Adrenal gland (tissue), 12 donors: ENCODE results near the gene ATF3. TPM values are rescaled to one million over a fixed set of nuclear protein-coding genes. Genes with fewer than 3 reads are reported as not detected.

ENCODE experiments used
- DNase-seq, 7 donors: peaks; one replicate each; pipeline ENCODE4 v3.0.0-alpha.2; 2019 to 2020
- H3K27ac ChIP-seq, 5 donors: fragments of 200-600 bp; sonication (generic) in 4 of 5; 1 replicate in 3 of 5; 2 replicates in 2 of 5; pipeline versions ENCODE4 v1.5.1 to v1.8.0; 2016 to 2020; ENCODE audit warnings: mild to moderate bottlenecking in 1 of 5
- H3K27me3 ChIP-seq: fragments of 200-600 bp; 2 replicates; pipeline ENCODE4 v1.8.0; 2021
- H3K36me3 ChIP-seq, 2 donors: fragments of 200-600 bp; replicated peaks in 1 of 2; 1 replicate in 1 of 2; 2 replicates in 1 of 2; pipeline versions ENCODE4 v1.5.1 to v1.8.0; 2018 to 2022
- H3K4me1 ChIP-seq, 2 donors: fragments of 200-600 bp; replicated peaks in 1 of 2; 1 replicate in 1 of 2; 2 replicates in 1 of 2; pipeline versions ENCODE4 v1.5.1 to v1.8.0; 2018 to 2021
- H3K4me3 ChIP-seq, 4 donors: fragments of 200-600 bp; sonication (generic) in 3 of 4; one replicate each; pipeline ENCODE4 v1.5.1; 2016 to 2018
- H3K9me3 ChIP-seq, 3 donors: fragments of 200-600 bp; sonication (generic) in 1 of 3; replicated peaks in 1 of 3; 1 replicate in 2 of 3; 2 replicates in 1 of 3; pipeline versions ENCODE4 v1.5.1 to v1.8.0; 2016 to 2021
- POLR2A ChIP-seq, 2 donors: fragments of 450-650 bp; IDR thresholded peaks; one replicate each; pipeline ENCODE4 v1.6.1; 2017; ENCODE audit warnings: antibody characterized with exemption in 2 of 2, mild to moderate bottlenecking in 2 of 2, moderate library complexity in 1 of 2
- WGBS, 4 donors: extraction: QIAGEN DNeasy Blood & Tissue Kit in 2 of 4; methylation state at CpG; one replicate each; pipeline versions ENCODE4 v1.1.5 to v1.1.7; 2013 to 2017; 5-methylcytosine and 5-hydroxymethylcytosine counted together
- intact Hi-C, 2 donors: fragments of 100-400 bp; cut with DNase I; formaldehyde crosslinking; loops; one replicate each; pipeline versions ENCODE4 v1.14.1 to v1.15.0; 2022 to 2023
- polyA plus RNA-seq, 3 donors: library from polyadenylated mRNA; stranded (reverse); fragments of 200-250 nt in 2 of 3; fragments of 350-450 nt in 1 of 3; fragmentation: Illumina TruSeq in 1 of 3; extraction: RNeasy Lipid Tissue Mini Kit (QIAGEN cat#74804) in 1 of 3; gene quantifications; one replicate each; pipeline ENCODE4 v1.2.3, GENCODE V29; 2013 to 2014
- total RNA-seq, 9 donors: library from RNA; depleted of rRNA in 4 of 9; stranded (reverse); fragments of >200 nt in 4 of 9; fragments of 120-200 nt in 1 of 9; fragmentation: NEBNext Ultra II Directional in 1 of 9; extraction: Animal tissue kit (Norgen Biotek cat#: 25700) in 1 of 9; gene quantifications; one replicate each; pipeline versions ENCODE4 v1.1.0 to v1.2.4, GENCODE V29; 2013 to 2023
- TF ChIP-seq, protein P1 (sequence below), 6 experiments: fragments of 450-650 bp in 4 of 6; fragments of 200-600 bp in 2 of 6; sonication (generic) in 1 of 6; IDR thresholded peaks; 1 replicate in 5 of 6; 2 replicates in 1 of 6; pipeline versions ENCODE4 v1.5.1 to v1.8.0; 2016 to 2021; ENCODE audit warnings: antibody characterized with exemption in 6 of 6, mild to moderate bottlenecking in 2 of 6, moderate library complexity in 1 of 6
- donor health status: healthy with polysubstance abuse.
- donor health status: Bipolar disorder and iron deficiency.
- donor health status: DM: yes; HTN: yes; CAD: no.
- donor health status: DM: no; HTN: no; CAD: no.
- donor health status: DM: no; HTN: no; CAD: no.
- donor health status: DM: yes; HTN: yes; CAD: no.

Gene ATF3
- total and polyA plus RNA-seq, 12 donors = 1.9 to 19.7 (median 9.9) TPM

DNA sequence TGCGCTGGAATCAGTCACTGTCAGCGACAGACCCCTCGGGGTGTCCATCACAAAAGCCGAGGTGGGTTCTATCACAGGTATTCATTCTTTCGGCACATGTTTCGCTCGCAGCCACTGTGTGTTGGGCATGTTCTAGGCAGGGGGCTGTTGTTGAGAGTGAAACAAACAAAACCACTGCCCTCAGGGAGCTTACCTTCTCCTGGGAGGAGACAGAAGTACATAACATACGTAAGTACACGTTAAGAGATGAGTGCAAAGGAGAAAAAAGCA, 6.6 kb downstream of the ATF3 start:
- intact Hi-C loops = no loop called here
- no peak overlapping the region for H3K27ac ChIP-seq
- peaks cover 0 to 23% of the 10 kb centered on the region in 2 donors for H3K36me3 ChIP-seq
- H3K27me3 ChIP-seq = no peaks in the 10 kb centered on the region
- 82 to 97% (median 95%) methylated on average over 9 of the region's 9 CpGs for WGBS, 4 donors
- no peaks in the 10 kb centered on the region for H3K9me3 ChIP-seq
- TF ChIP-seq, protein P1, sequence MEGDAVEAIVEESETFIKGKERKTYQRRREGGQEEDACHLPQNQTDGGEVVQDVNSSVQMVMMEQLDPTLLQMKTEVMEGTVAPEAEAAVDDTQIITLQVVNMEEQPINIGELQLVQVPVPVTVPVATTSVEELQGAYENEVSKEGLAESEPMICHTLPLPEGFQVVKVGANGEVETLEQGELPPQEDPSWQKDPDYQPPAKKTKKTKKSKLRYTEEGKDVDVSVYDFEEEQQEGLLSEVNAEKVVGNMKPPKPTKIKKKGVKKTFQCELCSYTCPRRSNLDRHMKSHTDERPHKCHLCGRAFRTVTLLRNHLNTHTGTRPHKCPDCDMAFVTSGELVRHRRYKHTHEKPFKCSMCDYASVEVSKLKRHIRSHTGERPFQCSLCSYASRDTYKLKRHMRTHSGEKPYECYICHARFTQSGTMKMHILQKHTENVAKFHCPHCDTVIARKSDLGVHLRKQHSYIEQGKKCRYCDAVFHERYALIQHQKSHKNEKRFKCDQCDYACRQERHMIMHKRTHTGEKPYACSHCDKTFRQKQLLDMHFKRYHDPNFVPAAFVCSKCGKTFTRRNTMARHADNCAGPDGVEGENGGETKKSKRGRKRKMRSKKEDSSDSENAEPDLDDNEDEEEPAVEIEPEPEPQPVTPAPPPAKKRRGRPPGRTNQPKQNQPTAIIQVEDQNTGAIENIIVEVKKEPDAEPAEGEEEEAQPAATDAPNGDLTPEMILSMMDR (IDR thresholded peaks at IDR 0.05) = no peak
- no peak for TF ChIP-seq POLR2A (IDR thresholded peaks at IDR 0.05)
- peaks cover 0 to under 1% of the 10 kb centered on the region in 2 donors for H3K4me1 ChIP-seq
- H3K4me3 ChIP-seq = no peak overlapping the region
- DNase-seq = no peak

DNA sequence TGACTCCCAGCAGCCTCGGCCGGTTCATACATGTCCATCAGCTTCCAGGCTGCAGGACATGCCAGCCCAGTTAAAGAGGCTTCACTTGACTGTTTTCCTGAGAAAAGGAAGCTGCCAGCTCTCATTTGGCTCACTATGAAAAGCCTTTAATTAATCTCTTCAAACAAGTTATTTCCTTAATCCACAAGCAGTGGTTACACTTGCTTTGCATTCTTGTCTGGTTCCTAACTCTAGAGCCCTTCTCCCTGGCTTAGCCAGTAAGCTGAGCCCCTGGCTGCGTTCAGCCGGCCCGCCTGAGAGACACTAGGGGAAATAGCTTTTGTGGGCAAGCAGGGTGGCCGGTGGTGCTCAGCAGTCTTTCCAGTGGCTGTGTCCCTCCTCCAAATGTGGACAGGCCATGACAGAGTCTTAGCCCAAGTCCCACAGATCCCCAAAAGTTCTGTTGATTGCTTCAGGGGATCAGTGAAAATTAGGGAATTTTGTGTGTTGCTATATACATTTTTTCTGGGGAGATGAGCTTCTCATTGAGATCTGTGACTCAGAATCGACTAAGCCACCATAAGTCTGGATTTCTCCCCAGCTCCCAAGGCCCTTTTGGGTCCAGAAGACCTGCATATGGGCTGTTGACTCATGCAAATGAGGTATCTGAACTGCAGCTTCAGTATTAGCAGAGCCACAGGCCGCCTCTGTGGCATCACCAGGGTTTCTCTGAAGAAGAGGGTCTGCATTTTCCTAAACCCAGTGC, 10.1 kb downstream of the ATF3 start:
- intact Hi-C loops = no loop called here
- Histone ChIP-seq H3K36me3 (peaks cover 0 to 31% of the 10 kb centered on the region in 2 donors), H3K9me3 (no peaks in the 10 kb centered on the region), H3K4me3 (no peak overlapping the region), H3K27ac (no peak overlapping the region), H3K4me1 (no peaks in the 10 kb centered on the region), H3K27me3 (no peaks in the 10 kb centered on the region)
- WGBS, 4 donors = 90 to 95% (median 93%) methylated on average over 6 to 8 of the region's 8 CpGs
- peak in 1 of 7 donors; percentile 23 for DNase-seq
- TF ChIP-seq, protein P1 (IDR thresholded peaks at IDR 0.05) = no peak
- TF ChIP-seq POLR2A (IDR thresholded peaks at IDR 0.05) = no peak

DNA sequence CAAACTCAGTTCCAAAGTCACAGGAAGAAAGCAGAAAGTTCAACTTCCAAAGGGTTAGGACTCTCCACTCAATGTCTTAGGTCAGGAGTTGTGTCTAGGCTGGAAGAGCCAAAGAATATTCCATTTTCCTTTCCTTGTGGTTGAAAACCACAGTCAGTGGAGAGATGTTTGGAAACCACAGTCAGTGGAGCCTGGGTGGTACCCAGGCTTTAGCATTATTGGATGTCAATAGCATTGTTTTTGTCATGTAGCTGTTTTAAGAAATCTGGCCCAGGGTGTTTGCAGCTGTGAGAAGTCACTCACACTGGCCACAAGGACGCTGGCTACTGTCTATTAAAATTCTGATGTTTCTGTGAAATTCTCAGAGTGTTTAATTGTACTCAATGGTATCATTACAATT, 11.7 kb downstream of the ATF3 start:
- Histone ChIP-seq H3K36me3 (peaks cover 0 to 31% of the 10 kb centered on the region in 2 donors), H3K9me3 (no peaks in the 10 kb centered on the region), H3K4me3 (no peak overlapping the region), H3K27me3 (no peaks in the 10 kb centered on the region), H3K4me1 (no peaks in the 10 kb centered on the region), H3K27ac (no peak overlapping the region)
- WGBS, 4 donors = 92 to 100% (median 98%) methylated on average over 1 of the region's 1 CpG
- DNase-seq = no peak
- TF ChIP-seq, protein P1 (IDR thresholded peaks at IDR 0.05) = no peak
- TF ChIP-seq POLR2A (IDR thresholded peaks at IDR 0.05) = no peak
- intact Hi-C loops = no loop called here

DNA sequence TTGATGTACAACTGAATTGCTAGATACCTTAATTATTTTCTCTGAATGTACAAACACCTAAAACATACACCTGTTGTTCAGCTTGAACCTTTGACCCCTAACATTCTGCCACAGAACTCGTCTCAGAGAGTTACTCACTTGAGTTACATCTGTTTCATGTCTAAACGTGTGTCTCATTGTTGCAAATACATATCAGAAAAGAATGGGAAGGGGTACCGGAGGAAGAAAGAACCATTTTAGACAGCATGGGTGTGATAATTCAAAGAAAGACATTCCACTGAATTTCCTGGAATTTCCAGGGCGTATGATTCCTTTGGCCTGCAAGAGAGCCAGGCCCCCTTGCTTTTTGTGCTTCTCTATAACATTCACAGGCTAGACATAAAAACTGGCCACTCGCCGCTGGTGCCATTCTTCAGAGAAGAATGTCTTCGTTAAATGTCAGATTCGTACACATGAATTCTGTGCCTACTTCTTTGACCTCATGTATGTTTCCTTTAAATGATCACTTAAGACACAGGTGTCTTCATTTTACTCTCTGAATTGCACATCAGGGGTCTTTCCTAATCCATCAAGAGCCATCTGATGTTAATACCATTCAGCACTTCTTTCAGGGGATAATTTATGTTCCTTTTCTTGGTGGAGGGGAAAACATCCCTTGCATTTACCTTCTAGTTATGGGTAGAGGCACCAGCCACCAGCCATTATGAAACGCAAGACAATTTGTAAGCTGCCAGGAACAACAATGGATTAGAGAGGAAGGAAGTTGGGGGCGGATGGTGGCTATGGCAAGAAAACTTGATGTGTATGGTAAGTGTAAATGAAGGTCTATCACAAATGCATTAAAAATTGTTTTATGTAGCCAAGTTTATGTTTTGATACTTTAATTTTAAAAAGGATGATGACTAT, 12.7 kb downstream of the ATF3 start:
- TF ChIP-seq, protein P1 (IDR thresholded peaks at IDR 0.05) = no peak
- TF ChIP-seq POLR2A (IDR thresholded peaks at IDR 0.05) = no peak
- Histone ChIP-seq H3K4me3 (no peak overlapping the region), H3K27me3 (no peaks in the 10 kb centered on the region), H3K9me3 (no peaks in the 10 kb centered on the region), H3K36me3 (peaks cover 0 to 27% of the 10 kb centered on the region in 2 donors), H3K4me1 (no peaks in the 10 kb centered on the region), H3K27ac (no peak overlapping the region)
- DNase-seq = no peak
- 77 to 86% (median 82%) methylated on average over 10 of the region's 10 CpGs for WGBS, 4 donors
- intact Hi-C loops = no loop called here
